GM18517 (cell line): ENCODE results near the gene CEP295NL.
"Not testable (repeated sequence)": the region's sequence is repeated elsewhere in the genome, so short reads cannot be mapped to it uniquely, and the experiment has no call there.

Source experiments
- ATAC-seq: cut with Tn5 transposase; IDR thresholded peaks from one replicate; pipeline ENCODE4 v1.9.1; 2021; ENCODE audit warnings: mild to moderate bottlenecking, moderate library complexity; ENCODE audit not compliant: unreplicated experiment

CEP295NL gene

GRCh38 chr17:78903101-78903779 lies at the start of gene CEP295NL:
Gene CEP295NL (minus strand): TSS chr17:78903201. CDS start chr17:78901828, 1,373 bp downstream.
- ATAC-seq = no peak

- ATAC-seq = no peak
These were observed 49.7 kb upstream of the CEP295NL start for GRCh38 chr17:78952706-78953105.

GRCh38 chr17:78951967-78952551 lies 49.1 kb upstream of the CEP295NL start:
- ATAC-seq = no peak

- no peak for ATAC-seq
These were observed 47.9 kb upstream of the CEP295NL start for GRCh38 chr17:78950870-78951269.

- no peak for ATAC-seq
These were observed 44.5 kb upstream of the CEP295NL start for GRCh38 chr17:78947235-78948149.

GRCh38 chr17:78946631-78947030 lies 43.6 kb upstream of the CEP295NL start:
- ATAC-seq = no peak

GRCh38 chr17:78946131-78946530 lies 43.1 kb upstream of the CEP295NL start:
- ATAC-seq = no peak

- ATAC-seq = not testable (repeated sequence)
These were observed 42.5 kb upstream of the CEP295NL start for GRCh38 chr17:78945455-78945854.

- no peak for ATAC-seq
These were observed 42.0 kb upstream of the CEP295NL start for GRCh38 chr17:78944956-78945355.

- no peak for ATAC-seq
These were observed 41.0 kb upstream of the CEP295NL start for GRCh38 chr17:78944026-78944425.

GRCh38 chr17:78940708-78941107 lies 37.7 kb upstream of the CEP295NL start:
- no peak for ATAC-seq

GRCh38 chr17:78940258-78940657 lies 37.3 kb upstream of the CEP295NL start:
- ATAC-seq = no peak

- no peak for ATAC-seq
These were observed 36.6 kb upstream of the CEP295NL start for GRCh38 chr17:78939615-78940014.

GRCh38 chr17:78937561-78937960 lies 34.6 kb upstream of the CEP295NL start:
- ATAC-seq = no peak

GRCh38 chr17:78935419-78936323 lies 32.7 kb upstream of the CEP295NL start:
- ATAC-seq = no peak

GRCh38 chr17:78934681-78935418 lies 31.8 kb upstream of the CEP295NL start:
- no peak for ATAC-seq

GRCh38 chr17:78933959-78934568 lies 31.1 kb upstream of the CEP295NL start:
- no peak for ATAC-seq

- ATAC-seq = no peak
These were observed 30.3 kb upstream of the CEP295NL start for GRCh38 chr17:78933025-78933958.
